ENCODE data around the gene SLC2A14. TPM values are rescaled to one million over a fixed set of nuclear protein-coding genes. Genes with fewer than 3 reads are reported as not detected.
"Not testable (repeated sequence)": the region's sequence is repeated elsewhere in the genome, so short reads cannot be mapped to it uniquely, and the experiment has no call there.

Gene SLC2A14
- total RNA-seq, 2 experiments from 2014 or later, result 0.45 to 0.52 TPM

- H3K27ac Mint-ChIP-seq, result no peak overlapping the region
- intact Hi-C loops (cut with DNase I, micrococcal nuclease), result loop anchor here in 1 of 2 experiments (5.0 kb wide), 1 partner anchor 73 kb away; the partner anchor contains the start of gene SLC2A3
Measured at GRCh38 chr12:7864601-7865150, 8.0 kb downstream of the SLC2A14 start.

GRCh38 chr12:7862814-7863348 lies 9.8 kb downstream of the SLC2A14 start:
- peak; percentile 55 for ATAC-seq (ENCODE audit: poor library complexity)
- H3K27ac ChIP-seq (ENCODE audit: low read depth in 1 of 2, low read length in 2 of 2), result peak overlapping the region in 1 of 2 donors; percentile 30
- H3K36me3 ChIP-seq (ENCODE audit: insufficient read depth, low read length); H3K4me1 Mint-ChIP-seq (ENCODE audit: low read depth); H3K36me3 Mint-ChIP-seq (ENCODE audit: low read depth); H3K4me1 ChIP-seq (ENCODE audit: insufficient read depth, low read length); H3K27me3 ChIP-seq (ENCODE audit: control insufficient read depth in 1 of 2, insufficient read depth in 2 of 2, low read length in 2 of 2); H3K9me3 ChIP-seq (ENCODE audit: control insufficient read depth in 1 of 2, insufficient read depth in 1 of 2, low read length in 2 of 2); H3K27me3 Mint-ChIP-seq; H3K9me3 Mint-ChIP-seq: not testable (repeated sequence)
- Mint-ChIP-seq H3K27ac (peak overlapping the region; percentile 88), H3K4me3 (peak overlapping the region; percentile 59)
- H3K4me3 ChIP-seq (ENCODE audit: low read length), result peak overlapping the region; percentile 35
- ChIA-PET POLR2A (interaction anchor here (0.7 to 2.0 kb wide), 7 partner anchors 70 to 712 kb away, joined by 3 to 11 read pairs (median 4); partner anchors contain the start of gene SLC2A3), CTCF (interaction anchor here (0.9 to 2.3 kb wide), 3 partner anchors 70 to 215 kb away, joined by 3 to 6 read pairs (median 3); no protein-coding TSS in a partner anchor)
- intact Hi-C loops (cut with DNase I, micrococcal nuclease), result loop anchor here in 1 of 2 experiments (5.0 kb wide), 1 partner anchor 74 kb away; the partner anchor contains the start of gene SLC2A3
- DNase-seq, result peak in 12 of 14 experiments; percentile 7 to 58 (median 31)

More at GRCh38 chr12:7864601-7865150, 8.0 kb downstream of the SLC2A14 start:
- H3K27me3 Mint-ChIP-seq, result peaks cover 3% of the 10 kb centered on the region
- CTCF ChIA-PET, result interaction anchor here (1.3 kb wide), 1 partner anchor 69 kb away, joined by 3 read pairs; no protein-coding TSS in a partner anchor
- no peaks in the 10 kb centered on the region for H3K9me3 ChIP-seq (ENCODE audit: control insufficient read depth in 1 of 2, insufficient read depth in 1 of 2, low read length in 2 of 2)
- peaks cover 4% of the 10 kb centered on the region for H3K4me1 ChIP-seq (ENCODE audit: insufficient read depth, low read length)
- H3K36me3 Mint-ChIP-seq (ENCODE audit: low read depth), result no peaks in the 10 kb centered on the region
- H3K27me3 ChIP-seq (ENCODE audit: control insufficient read depth in 1 of 2, insufficient read depth in 2 of 2, low read length in 2 of 2), result no peaks in the 10 kb centered on the region
- H3K4me1 Mint-ChIP-seq (ENCODE audit: low read depth), result peaks cover 5% of the 10 kb centered on the region
- H3K4me3 ChIP-seq (ENCODE audit: low read length), result no peak overlapping the region
- ATAC-seq (ENCODE audit: poor library complexity), result no peak
- POLR2A ChIA-PET, result no interaction called here
- no peak overlapping the region for H3K27ac ChIP-seq (ENCODE audit: low read depth in 1 of 2, low read length in 2 of 2)
- DNase-seq, result no peak
- H3K4me3 Mint-ChIP-seq, result no peak overlapping the region
- no peak for TF ChIP-seq CTCF (IDR thresholded peaks at IDR 0.05)
- no peaks in the 10 kb centered on the region for H3K9me3 Mint-ChIP-seq
- no peaks in the 10 kb centered on the region for H3K36me3 ChIP-seq (ENCODE audit: insufficient read depth, low read length)

- not testable (repeated sequence) for H3K4me3 Mint-ChIP-seq; ATAC-seq (ENCODE audit: poor library complexity)
Measured at GRCh38 chr12:7862301-7862700, 10.4 kb downstream of the SLC2A14 start.

GRCh38 chr12:7859552-7859951 lies 13.2 kb downstream of the SLC2A14 start:
- Mint-ChIP-seq H3K27me3 (no peaks in the 10 kb centered on the region), H3K9me3 (no peaks in the 10 kb centered on the region), H3K27ac (no peak overlapping the region), H3K4me1 (ENCODE audit: low read depth) (peaks cover 6% of the 10 kb centered on the region), H3K36me3 (ENCODE audit: low read depth) (no peaks in the 10 kb centered on the region), H3K4me3 (no peak overlapping the region)
- Histone ChIP-seq H3K9me3 (ENCODE audit: control insufficient read depth in 1 of 2, insufficient read depth in 1 of 2, low read length in 2 of 2) (no peaks in the 10 kb centered on the region), H3K4me1 (ENCODE audit: insufficient read depth, low read length) (peaks cover 4% of the 10 kb centered on the region), H3K36me3 (ENCODE audit: insufficient read depth, low read length) (no peaks in the 10 kb centered on the region), H3K4me3 (ENCODE audit: low read length) (no peak overlapping the region), H3K27ac (ENCODE audit: low read depth in 1 of 2, low read length in 2 of 2) (no peak overlapping the region), H3K27me3 (ENCODE audit: control insufficient read depth in 1 of 2, insufficient read depth in 2 of 2, low read length in 2 of 2) (peaks cover 0 to 3% of the 10 kb centered on the region in 2 experiments)
- TF ChIP-seq CTCF (IDR thresholded peaks at IDR 0.05), result no peak
- DNase-seq (no peak), ATAC-seq (ENCODE audit: poor library complexity) (no peak)
- intact Hi-C loops (cut with DNase I, micrococcal nuclease), result no loop called here
- ChIA-PET POLR2A (interaction anchor here (0.6 to 1.4 kb wide), 3 partner anchors 136 to 219 kb away, joined by 3 read pairs; no protein-coding TSS in a partner anchor), CTCF (interaction anchor here (0.9 to 1.3 kb wide), 7 partner anchors 10 to 219 kb away, joined by 3 to 11 read pairs (median 4); no protein-coding TSS in a partner anchor)

More at GRCh38 chr12:7862301-7862700, 10.4 kb downstream of the SLC2A14 start:
- not testable (repeated sequence) for H3K4me1 ChIP-seq (ENCODE audit: insufficient read depth, low read length); H3K27me3 ChIP-seq (ENCODE audit: control insufficient read depth in 1 of 2, insufficient read depth in 2 of 2, low read length in 2 of 2); H3K27me3 Mint-ChIP-seq; DNase-seq; H3K4me3 ChIP-seq (ENCODE audit: low read length); H3K36me3 Mint-ChIP-seq (ENCODE audit: low read depth); H3K4me1 Mint-ChIP-seq (ENCODE audit: low read depth); H3K9me3 Mint-ChIP-seq; H3K36me3 ChIP-seq (ENCODE audit: insufficient read depth, low read length); H3K27ac ChIP-seq (ENCODE audit: low read depth in 1 of 2, low read length in 2 of 2); H3K9me3 ChIP-seq (ENCODE audit: control insufficient read depth in 1 of 2, insufficient read depth in 1 of 2, low read length in 2 of 2)
- peak overlapping the region; percentile 88 for H3K27ac Mint-ChIP-seq
- intact Hi-C loops (cut with DNase I, micrococcal nuclease), result loop anchor here in 1 of 2 experiments (5.0 kb wide), 1 partner anchor 75 kb away; the partner anchor contains the start of gene SLC2A3
- ChIA-PET POLR2A (interaction anchor here (1.1 to 2.0 kb wide), 4 partner anchors 71 to 165 kb away, joined by 3 to 11 read pairs (median 7); partner anchors contain the start of gene SLC2A3), CTCF (interaction anchor here (0.9 to 2.3 kb wide), 2 partner anchors 71 to 216 kb away, joined by 3 to 6 read pairs; no protein-coding TSS in a partner anchor)
